ENCODE results near the gene DHX34.

GRCh38 chr19:47341734-47342133 is 7.4 kb upstream of the DHX34 start:
- no peak for TF ChIP-seq CTCF (conservative IDR thresholded peaks at IDR 0.05)
- no peak for TF ChIP-seq EZH2 (IDR thresholded peaks at IDR 0.05; ENCODE audit: low read depth)

Measured in PC-9 (cell line).